ENCODE measurements around the gene KANK2. TPM values are rescaled to one million over a fixed set of nuclear protein-coding genes. Genes with fewer than 3 reads are reported as not detected.
"Not testable (repeated sequence)": the region's sequence is repeated elsewhere in the genome, so short reads cannot be mapped to it uniquely, and the experiment has no call there.

Gene KANK2
- total RNA-seq, 6 experiments from 2014 or later = 132 to 167 (median 156) TPM

- Mint-ChIP-seq H3K27me3 (ENCODE audit: insufficient read depth) (peaks cover 3% of the 10 kb centered on the region; the same call in 1 of the 2 replicates), H3K27ac (peak overlapping the region; percentile 85)
Measured at GRCh38 chr19:11179716-11180297, 17.5 kb downstream of the KANK2 start.

GRCh38 chr19:11179145-11179465 lies 18.2 kb downstream of the KANK2 start:
- H3K4me1 Mint-ChIP-seq (ENCODE audit: low read depth) = peaks cover 37% of the 10 kb centered on the region
- peaks cover 53% of the 10 kb centered on the region for H3K36me3 Mint-ChIP-seq (ENCODE audit: low read depth)
- not testable (repeated sequence) for H3K27me3 Mint-ChIP-seq (ENCODE audit: insufficient read depth); DNase-seq; H3K9me3 Mint-ChIP-seq
- H3K27ac Mint-ChIP-seq = peak overlapping the region; percentile 85
- H3K4me3 Mint-ChIP-seq = peak overlapping the region; percentile 43

More at GRCh38 chr19:11179716-11180297, 17.5 kb downstream of the KANK2 start:
- H3K4me1 Mint-ChIP-seq (ENCODE audit: low read depth) = peaks cover 37% of the 10 kb centered on the region
- no peak overlapping the region for H3K4me3 Mint-ChIP-seq
- no peak for DNase-seq
- H3K36me3 Mint-ChIP-seq (ENCODE audit: low read depth) = peaks cover 53% of the 10 kb centered on the region
- no peak for TF ChIP-seq CTCF (IDR thresholded peaks at IDR 0.05)
- no peaks in the 10 kb centered on the region for H3K9me3 Mint-ChIP-seq

GRCh38 chr19:11177592-11177991 lies 19.8 kb downstream of the KANK2 start:
- Mint-ChIP-seq H3K9me3 (no peaks in the 10 kb centered on the region), H3K27me3 (ENCODE audit: insufficient read depth) (peaks cover 1% of the 10 kb centered on the region; the same call in 1 of the 2 replicates)

GRCh38 chr19:11176466-11177193 lies 20.7 kb downstream of the KANK2 start:
- peaks cover 36% of the 10 kb centered on the region for H3K4me1 Mint-ChIP-seq (ENCODE audit: low read depth)

More at GRCh38 chr19:11177592-11177991, 19.8 kb downstream of the KANK2 start:
- Mint-ChIP-seq H3K27ac (peak overlapping the region; percentile 65), H3K4me3 (no peak overlapping the region), H3K4me1 (ENCODE audit: low read depth) (peaks cover 37% of the 10 kb centered on the region), H3K36me3 (ENCODE audit: low read depth) (peaks cover 43% of the 10 kb centered on the region)
- no peak for TF ChIP-seq CTCF (IDR thresholded peaks at IDR 0.05)
- no peak for DNase-seq

GRCh38 chr19:11175920-11176319 lies 21.4 kb downstream of the KANK2 start:
- DNase-seq = no peak
- peak overlapping the region; percentile 40; the same call in 1 of the 2 replicates for H3K27ac Mint-ChIP-seq
- no peak overlapping the region for H3K4me3 Mint-ChIP-seq
- peaks cover 1% of the 10 kb centered on the region; the same call in 1 of the 2 replicates for H3K27me3 Mint-ChIP-seq (ENCODE audit: insufficient read depth)
- H3K4me1 Mint-ChIP-seq (ENCODE audit: low read depth) = peaks cover 30% of the 10 kb centered on the region
- no peak for TF ChIP-seq CTCF (IDR thresholded peaks at IDR 0.05)
- no peaks in the 10 kb centered on the region for H3K9me3 Mint-ChIP-seq
- peaks cover 42% of the 10 kb centered on the region for H3K36me3 Mint-ChIP-seq (ENCODE audit: low read depth)

More at GRCh38 chr19:11176466-11177193, 20.7 kb downstream of the KANK2 start:
- peaks cover 47% of the 10 kb centered on the region for H3K36me3 Mint-ChIP-seq (ENCODE audit: low read depth)
- TF ChIP-seq CTCF (IDR thresholded peaks at IDR 0.05) = no peak
- DNase-seq = no peak
- H3K27me3 Mint-ChIP-seq (ENCODE audit: insufficient read depth) = peaks cover 1% of the 10 kb centered on the region; the same call in 1 of the 2 replicates
- no peak overlapping the region; the same call in 1 of the 2 replicates for H3K27ac Mint-ChIP-seq
- no peaks in the 10 kb centered on the region for H3K9me3 Mint-ChIP-seq
- H3K4me3 Mint-ChIP-seq = no peak overlapping the region

GRCh38 chr19:11174336-11174735 lies 23.0 kb downstream of the KANK2 start:
- Mint-ChIP-seq H3K4me3 (no peak overlapping the region), H3K27ac (no peak overlapping the region), H3K36me3 (ENCODE audit: low read depth) (peaks cover 40% of the 10 kb centered on the region), H3K27me3 (ENCODE audit: insufficient read depth) (peaks cover 1% of the 10 kb centered on the region; the same call in 1 of the 2 replicates), H3K4me1 (ENCODE audit: low read depth) (peaks cover 25% of the 10 kb centered on the region), H3K9me3 (no peaks in the 10 kb centered on the region)
- DNase-seq = no peak
- TF ChIP-seq CTCF (IDR thresholded peaks at IDR 0.05) = no peak
